KMS-11 (cell line): ENCODE data around the gene UBE2Z.

Experiments used
- H2AFZ ChIP-seq: fragments of 200-600 bp; sonication (generic); 2 replicates; pipeline ENCODE4 v1.6.1; 2016; ENCODE audit warnings: antibody characterized with exemption, mixed run types, low read depth
- H3K27ac ChIP-seq: fragments of 200-600 bp; sonication (generic); 2 replicates; pipeline ENCODE4 v1.6.1; 2016; ENCODE audit warnings: mild to moderate bottlenecking, mixed run types
- H3K27me3 ChIP-seq: fragments of 200-600 bp; sonication (generic); 2 replicates; pipeline ENCODE4 v1.6.1; 2017; ENCODE audit warnings: mild to moderate bottlenecking, low read depth, mixed run types, moderate library complexity; ENCODE audit not compliant: insufficient read depth
- H3K36me3 ChIP-seq: fragments of 200-600 bp; sonication (generic); 2 replicates; pipeline ENCODE4 v1.6.1; 2017; ENCODE audit warnings: mild to moderate bottlenecking, mixed run types; ENCODE audit not compliant: insufficient read depth
- H3K4me1 ChIP-seq: fragments of 200-600 bp; sonication (generic); 2 replicates; pipeline ENCODE4 v1.6.1; 2016; ENCODE audit warnings: mild to moderate bottlenecking, low read depth, mixed run types; ENCODE audit not compliant: poor library complexity, severe bottlenecking
- H3K4me2 ChIP-seq: fragments of 200-600 bp; sonication (generic); 2 replicates; pipeline ENCODE4 v1.7.0; 2016; ENCODE audit warnings: mild to moderate bottlenecking, mixed run types
- H3K4me3 ChIP-seq: fragments of 200-600 bp; sonication (generic); IDR thresholded peaks from 2 replicates; pipeline ENCODE4 v1.6.1; 2017; ENCODE audit warnings: low read depth, low read length, mixed read lengths; ENCODE audit not compliant: insufficient read depth
- H3K79me2 ChIP-seq: fragments of 200-600 bp; sonication (generic); 2 replicates; pipeline ENCODE4 v1.6.1; 2016; ENCODE audit warnings: low read depth, mixed run types; ENCODE audit not compliant: insufficient read depth
- H3K9ac ChIP-seq: fragments of 200-600 bp; sonication (generic); 2 replicates; pipeline ENCODE4 v1.6.1; 2016; ENCODE audit warnings: mild to moderate bottlenecking, mixed run types
- H4K20me1 ChIP-seq: fragments of 200-600 bp; sonication (generic); 2 replicates; pipeline ENCODE4 v1.6.1; 2016; ENCODE audit warnings: mild to moderate bottlenecking, mixed run types; ENCODE audit not compliant: insufficient read depth
- TF ChIP-seq, protein P1 (sequence below): fragments of 200-600 bp; sonication (generic); conservative IDR thresholded peaks from 2 replicates; pipeline ENCODE4 v1.6.1; 2017; ENCODE audit warnings: low read depth, mild to moderate bottlenecking, antibody characterized with exemption, low read length, moderate library complexity, mixed read lengths

Gene UBE2Z

DNA sequence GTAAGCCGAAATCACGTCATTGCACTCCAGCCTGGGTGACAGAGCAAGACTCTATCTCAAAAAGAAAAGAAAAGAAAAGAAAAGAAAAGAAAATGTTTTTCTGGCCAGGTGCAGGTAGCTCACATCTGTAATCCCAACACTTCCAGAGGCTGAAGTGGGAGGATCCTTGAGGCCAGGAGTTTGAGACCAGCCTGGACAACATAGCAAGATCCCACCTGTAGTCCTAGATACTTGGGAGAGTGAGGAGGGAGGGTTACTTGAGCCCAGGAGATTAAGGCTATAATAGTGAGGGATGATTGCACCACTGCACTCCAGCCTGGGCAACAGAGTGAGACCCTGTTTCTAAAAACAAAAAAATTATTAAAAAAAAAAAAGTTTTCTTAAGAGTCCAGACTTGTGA, 18.1 kb upstream of the UBE2Z start:
- H3K9ac ChIP-seq = no peak overlapping the region
- H3K79me2 ChIP-seq = peaks cover 26% of the 10 kb centered on the region
- peaks cover 22% of the 10 kb centered on the region for H3K4me1 ChIP-seq
- no peaks in the 10 kb centered on the region for H3K27me3 ChIP-seq
- H3K4me3 ChIP-seq = no peak overlapping the region
- TF ChIP-seq, protein P1, sequence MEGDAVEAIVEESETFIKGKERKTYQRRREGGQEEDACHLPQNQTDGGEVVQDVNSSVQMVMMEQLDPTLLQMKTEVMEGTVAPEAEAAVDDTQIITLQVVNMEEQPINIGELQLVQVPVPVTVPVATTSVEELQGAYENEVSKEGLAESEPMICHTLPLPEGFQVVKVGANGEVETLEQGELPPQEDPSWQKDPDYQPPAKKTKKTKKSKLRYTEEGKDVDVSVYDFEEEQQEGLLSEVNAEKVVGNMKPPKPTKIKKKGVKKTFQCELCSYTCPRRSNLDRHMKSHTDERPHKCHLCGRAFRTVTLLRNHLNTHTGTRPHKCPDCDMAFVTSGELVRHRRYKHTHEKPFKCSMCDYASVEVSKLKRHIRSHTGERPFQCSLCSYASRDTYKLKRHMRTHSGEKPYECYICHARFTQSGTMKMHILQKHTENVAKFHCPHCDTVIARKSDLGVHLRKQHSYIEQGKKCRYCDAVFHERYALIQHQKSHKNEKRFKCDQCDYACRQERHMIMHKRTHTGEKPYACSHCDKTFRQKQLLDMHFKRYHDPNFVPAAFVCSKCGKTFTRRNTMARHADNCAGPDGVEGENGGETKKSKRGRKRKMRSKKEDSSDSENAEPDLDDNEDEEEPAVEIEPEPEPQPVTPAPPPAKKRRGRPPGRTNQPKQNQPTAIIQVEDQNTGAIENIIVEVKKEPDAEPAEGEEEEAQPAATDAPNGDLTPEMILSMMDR = no peak
- no peak overlapping the region for H3K4me2 ChIP-seq
- no peak overlapping the region for H2AFZ ChIP-seq
- H3K27ac ChIP-seq = no peak overlapping the region
- H3K36me3 ChIP-seq = no peaks in the 10 kb centered on the region; the same call in 1 of the 2 replicates
- H4K20me1 ChIP-seq = no peaks in the 10 kb centered on the region

DNA sequence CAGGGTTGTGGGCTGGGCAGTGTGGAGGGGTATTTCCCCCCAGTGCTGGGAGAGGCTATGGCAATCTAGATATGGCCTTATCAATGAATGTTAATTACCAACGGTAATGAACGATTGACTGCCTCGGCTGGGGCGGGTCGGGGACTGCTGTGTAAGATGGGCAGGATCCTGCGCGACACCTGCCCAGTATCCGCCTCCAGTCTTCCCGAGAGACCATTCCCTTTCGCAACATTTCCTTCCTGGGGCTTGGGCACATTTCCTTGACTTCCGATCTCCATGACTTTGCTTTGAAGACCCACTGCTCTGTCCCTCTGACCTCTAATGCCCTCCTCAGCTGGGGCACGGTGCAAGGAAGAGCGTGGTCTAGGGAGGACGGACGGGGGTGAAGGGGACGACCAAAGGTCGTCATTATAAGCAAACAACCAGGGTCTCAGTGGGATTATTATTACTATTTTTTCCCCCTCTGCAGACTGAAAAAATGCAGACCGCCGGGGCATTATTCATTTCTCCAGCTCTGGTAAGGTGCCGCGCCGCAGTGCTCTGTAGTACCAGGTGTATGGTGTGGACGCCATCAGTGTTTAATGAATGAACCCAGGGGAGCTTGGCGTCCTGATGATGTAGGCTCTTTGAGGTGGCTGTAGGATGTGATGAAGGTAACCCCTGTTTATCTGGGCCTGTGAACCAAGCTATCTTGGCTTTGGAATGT, 15.1 kb upstream of the UBE2Z start:
- H3K4me3 ChIP-seq = peak overlapping the region; percentile 56
- H2AFZ ChIP-seq = peak overlapping the region; percentile 14; the same call in 1 of the 2 replicates
- H3K4me1 ChIP-seq = peaks cover 40% of the 10 kb centered on the region
- peak overlapping the region; percentile 74 for H3K9ac ChIP-seq
- H3K79me2 ChIP-seq = peaks cover 26% of the 10 kb centered on the region
- no peaks in the 10 kb centered on the region for H4K20me1 ChIP-seq
- H3K27ac ChIP-seq = peak overlapping the region; percentile 71
- peak overlapping the region; percentile 81 for H3K4me2 ChIP-seq
- H3K36me3 ChIP-seq = no peaks in the 10 kb centered on the region; the same call in 1 of the 2 replicates
- H3K27me3 ChIP-seq = no peaks in the 10 kb centered on the region
- TF ChIP-seq, protein P1 = no peak

DNA sequence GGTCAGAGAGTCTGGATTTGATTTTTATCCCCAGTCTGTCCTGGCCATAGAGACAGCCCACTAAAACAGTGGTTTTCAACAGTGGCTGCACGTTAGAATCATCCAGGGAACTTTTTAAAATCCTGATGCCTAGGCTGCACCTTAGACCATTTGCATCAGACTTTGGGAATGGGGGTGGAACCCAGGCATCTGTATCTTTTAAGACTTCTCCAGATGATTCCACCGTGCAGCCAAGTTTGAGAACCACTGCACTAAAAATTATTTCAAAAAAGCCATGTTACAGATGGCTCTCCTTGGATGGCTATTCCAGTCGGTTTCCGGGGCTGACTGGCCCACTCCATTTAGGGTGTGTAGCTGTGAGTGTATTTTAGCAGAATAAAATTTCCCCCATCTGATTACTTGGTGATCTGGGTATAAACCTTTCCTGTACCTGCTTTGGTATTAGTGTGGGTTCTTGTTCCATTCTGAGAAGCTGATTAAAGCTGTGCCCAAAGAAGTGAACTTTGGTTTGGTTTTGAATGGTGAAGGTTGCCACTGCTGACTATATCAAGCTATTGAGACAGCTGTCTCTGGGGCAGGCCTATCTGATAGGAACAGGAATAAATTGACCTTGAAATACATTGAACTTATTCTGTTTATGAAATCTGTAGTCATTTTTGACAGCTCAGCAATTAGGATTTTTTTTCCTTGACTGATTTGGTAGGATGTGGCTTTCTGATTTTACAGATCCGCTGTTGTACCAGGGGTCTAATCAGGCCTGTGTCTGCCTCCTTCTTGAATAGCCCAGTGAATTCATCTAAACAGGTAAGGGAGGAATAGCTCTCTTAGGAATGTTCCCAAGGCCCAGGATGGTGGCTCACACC, 14.3 kb upstream of the UBE2Z start:
- Histone ChIP-seq H3K27ac (peak overlapping the region; percentile 71; the same call in 1 of the 2 replicates), H3K27me3 (no peaks in the 10 kb centered on the region), H3K79me2 (peaks cover 26% of the 10 kb centered on the region), H2AFZ (no peak overlapping the region), H3K4me3 (peak overlapping the region; percentile 56), H3K9ac (peak overlapping the region; percentile 74), H3K4me2 (peak overlapping the region; percentile 81), H3K36me3 (no peaks in the 10 kb centered on the region; the same call in 1 of the 2 replicates), H4K20me1 (no peaks in the 10 kb centered on the region), H3K4me1 (peaks cover 40% of the 10 kb centered on the region)
- TF ChIP-seq, protein P1 = no peak

DNA sequence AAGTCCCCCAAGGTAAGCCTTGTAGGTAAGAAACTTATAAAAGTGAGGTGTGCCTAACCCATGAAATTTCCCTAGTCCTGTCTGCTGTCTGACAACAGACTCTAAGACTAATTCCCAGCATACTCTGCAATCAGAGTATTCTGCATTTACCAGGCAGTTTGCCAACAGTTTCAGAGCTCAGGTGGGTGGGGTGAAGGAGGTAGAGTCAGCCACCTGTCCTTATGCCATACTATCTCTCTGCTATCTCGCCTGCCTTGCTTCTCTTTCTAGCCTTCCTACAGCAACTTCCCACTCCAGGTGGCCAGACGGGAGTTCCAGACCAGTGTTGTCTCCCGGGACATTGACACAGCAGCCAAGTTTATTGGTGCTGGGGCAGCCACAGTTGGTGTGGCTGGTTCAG, 13.3 kb upstream of the UBE2Z start:
- H3K79me2 ChIP-seq = peaks cover 26% of the 10 kb centered on the region
- H3K4me3 ChIP-seq = no peak overlapping the region
- H4K20me1 ChIP-seq = no peaks in the 10 kb centered on the region
- H3K27me3 ChIP-seq = no peaks in the 10 kb centered on the region
- TF ChIP-seq, protein P1 = no peak
- no peak overlapping the region for H2AFZ ChIP-seq
- H3K36me3 ChIP-seq = no peaks in the 10 kb centered on the region; the same call in 1 of the 2 replicates
- no peak overlapping the region for H3K9ac ChIP-seq
- H3K27ac ChIP-seq = no peak overlapping the region
- H3K4me1 ChIP-seq = peaks cover 40% of the 10 kb centered on the region
- H3K4me2 ChIP-seq = no peak overlapping the region
